Measurements from ENCODE around the gene HES4. TPM values are rescaled to one million over a fixed set of nuclear protein-coding genes. Genes with fewer than 3 reads are reported as not detected.

HES4 gene
- total and polyA plus RNA-seq, 10 of the 15 experiments (the other 5 are each of a cell fraction or from before 2014, with no cell fraction given) = 0.44 to 1.7 (median 0.85) TPM; not detected in 5

DNA sequence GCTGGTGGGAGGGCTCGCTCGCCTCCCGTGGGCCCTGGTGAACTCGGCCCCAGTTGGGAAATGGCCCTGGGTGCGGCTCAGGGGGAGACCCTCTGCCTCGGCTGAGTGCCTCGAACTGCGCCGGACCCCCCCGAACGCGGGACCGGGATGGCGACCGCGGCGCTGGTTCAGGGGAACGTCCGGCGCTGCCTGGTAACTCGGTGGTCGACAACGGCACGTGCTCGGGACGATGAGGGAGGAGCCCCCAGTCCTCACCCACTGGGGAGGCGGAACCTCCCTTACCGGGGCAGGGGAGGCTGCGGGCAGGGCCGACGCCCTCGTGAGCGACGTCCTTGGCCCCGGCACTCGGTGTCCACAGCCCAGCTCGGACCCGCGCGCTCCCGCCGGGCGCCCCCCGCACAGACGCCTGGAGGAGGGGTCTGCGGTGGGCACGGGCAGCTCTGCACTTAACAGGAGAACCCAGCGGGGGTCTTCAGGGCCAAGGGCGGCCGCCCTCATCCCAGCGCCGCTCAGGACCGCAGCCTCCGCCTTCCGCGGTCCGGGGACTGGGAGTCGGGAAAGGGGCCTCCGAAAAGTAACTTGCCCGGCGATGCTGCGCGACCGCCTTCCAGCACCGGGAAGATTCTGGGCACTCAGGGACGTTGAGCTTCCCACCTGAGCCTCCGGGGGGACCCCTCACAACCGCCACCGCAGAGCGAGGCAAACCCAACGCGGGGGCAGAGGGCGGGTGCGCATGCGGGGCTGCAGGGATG lies 1.7 kb downstream of the HES4 start:
- peaks cover 17% of the 10 kb centered on the region for H3K4me1 ChIP-seq (ENCODE audit: control insufficient read depth, insufficient read depth, low read length)
- no peaks in the 10 kb centered on the region for H3K36me3 ChIP-seq (ENCODE audit: control insufficient read depth in 2 of 2, insufficient read depth in 2 of 2, low read length in 1 of 2)
- no peak for ATAC-seq
- no peaks in the 10 kb centered on the region for H3K79me2 ChIP-seq (ENCODE audit: control insufficient read depth, insufficient read depth, low read length)
- no peak overlapping the region for H3K4me3 ChIP-seq
- intact Hi-C loops (cut with micrococcal nuclease; ENCODE audit: unreplicated experiment) (no loop called here), in situ Hi-C loops (cut with MboI) (no loop called here)
- BruUV-seq (replicated peaks) = no TSS peak
- no peak overlapping the region for H3K27ac ChIP-seq (ENCODE audit: control insufficient read depth, insufficient read depth)
- peaks cover 0 to 17% of the 10 kb centered on the region in 2 experiments; a peak in 2 of 4 replicates for H3K27me3 ChIP-seq (replicated peaks in 1 of 2; ENCODE audit: control insufficient read depth in 2 of 2, insufficient read depth in 2 of 2, low read length in 1 of 2)
- TF ChIP-seq SUZ12 (IDR thresholded peaks at IDR 0.05; ENCODE audit: unreplicated experiment) (peak; percentile 61), BHLHE40 (IDR thresholded peaks at IDR 0.05; ENCODE audit: borderline replicate concordance in 1 of 2, low read depth in 2 of 2, low read length in 1 of 2) (peak in 1 of 2 experiments; percentile 45; a peak in 1 of 4 replicates)
- TF ChIP-seq, protein P1, sequence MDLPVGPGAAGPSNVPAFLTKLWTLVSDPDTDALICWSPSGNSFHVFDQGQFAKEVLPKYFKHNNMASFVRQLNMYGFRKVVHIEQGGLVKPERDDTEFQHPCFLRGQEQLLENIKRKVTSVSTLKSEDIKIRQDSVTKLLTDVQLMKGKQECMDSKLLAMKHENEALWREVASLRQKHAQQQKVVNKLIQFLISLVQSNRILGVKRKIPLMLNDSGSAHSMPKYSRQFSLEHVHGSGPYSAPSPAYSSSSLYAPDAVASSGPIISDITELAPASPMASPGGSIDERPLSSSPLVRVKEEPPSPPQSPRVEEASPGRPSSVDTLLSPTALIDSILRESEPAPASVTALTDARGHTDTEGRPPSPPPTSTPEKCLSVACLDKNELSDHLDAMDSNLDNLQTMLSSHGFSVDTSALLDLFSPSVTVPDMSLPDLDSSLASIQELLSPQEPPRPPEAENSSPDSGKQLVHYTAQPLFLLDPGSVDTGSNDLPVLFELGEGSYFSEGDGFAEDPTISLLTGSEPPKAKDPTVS (IDR thresholded peaks at IDR 0.05; ENCODE audit: low read depth, low read length) = no peak
- WGBS (ENCODE audit: insufficient coverage, insufficient replicate concordance, low lambda C conversion rate, missing lambda C conversion rate) = 56% methylated on average over 45 of the region's 75 CpGs
- no peaks in the 10 kb centered on the region for H4K20me1 ChIP-seq (ENCODE audit: control insufficient read depth, insufficient read depth)
- H3K4me2 ChIP-seq (ENCODE audit: control insufficient read depth, insufficient read depth) = no peak overlapping the region
- FAIRE-seq = no peak
- H3K9ac ChIP-seq (ENCODE audit: control insufficient read depth, insufficient read depth, low read length) = no peak overlapping the region
- no peak overlapping the region for H2AFZ ChIP-seq (ENCODE audit: control insufficient read depth, low read depth, low read length)
- SMC1A ChIA-PET (ENCODE audit: uncharacterized antibody, unreplicated experiment) = interaction anchor here (0.7 to 1.3 kb wide), 2 partner anchors 14 to 15 kb away, joined by 3 read pairs; partner anchors contain the start of gene ISG15
- CTCF ChIA-PET = interaction anchor here (1.1 kb wide), 1 partner anchor 14 kb away, joined by 3 read pairs; no protein-coding TSS in a partner anchor
- H3K9me3 ChIP-seq (replicated peaks; ENCODE audit: control insufficient read depth, insufficient read depth, low read length) = peaks cover 2% of the 10 kb centered on the region; the same call in 1 of the 3 replicates
- DNase-seq (ENCODE audit: low read depth, low spot score) = no peak
- RAD21 ChIA-PET (ENCODE audit: unreplicated experiment) = no interaction called here
- POLR2A ChIA-PET = no interaction called here

GRCh38 chr1:997713-997992 lies 2.2 kb downstream of the HES4 start:
- no TSS peak for BruUV-seq (replicated peaks)
- DNase-seq (ENCODE audit: low read depth, low spot score) = no peak
- Histone ChIP-seq H3K27me3 (replicated peaks in 1 of 2; ENCODE audit: control insufficient read depth in 2 of 2, insufficient read depth in 2 of 2, low read length in 1 of 2) (peaks cover 0 to 17% of the 10 kb centered on the region in 2 experiments; a peak in 2 of 4 replicates), H3K27ac (ENCODE audit: control insufficient read depth, insufficient read depth) (no peak overlapping the region), H4K20me1 (ENCODE audit: control insufficient read depth, insufficient read depth) (no peaks in the 10 kb centered on the region), H3K4me1 (ENCODE audit: control insufficient read depth, insufficient read depth, low read length) (peaks cover 22% of the 10 kb centered on the region), H3K4me2 (ENCODE audit: control insufficient read depth, insufficient read depth) (no peak overlapping the region), H3K79me2 (ENCODE audit: control insufficient read depth, insufficient read depth, low read length) (no peaks in the 10 kb centered on the region), H3K9me3 (replicated peaks; ENCODE audit: control insufficient read depth, insufficient read depth, low read length) (peaks cover 3% of the 10 kb centered on the region; the same call in 2 of the 3 replicates), H2AFZ (ENCODE audit: control insufficient read depth, low read depth, low read length) (no peak overlapping the region), H3K9ac (ENCODE audit: control insufficient read depth, insufficient read depth, low read length) (no peak overlapping the region), H3K36me3 (ENCODE audit: control insufficient read depth in 2 of 2, insufficient read depth in 2 of 2, low read length in 1 of 2) (no peaks in the 10 kb centered on the region), H3K4me3 (no peak overlapping the region)
- in situ Hi-C loops (cut with MboI) (no loop called here), intact Hi-C loops (cut with micrococcal nuclease; ENCODE audit: unreplicated experiment) (no loop called here)
- ChIA-PET RAD21 (ENCODE audit: unreplicated experiment) (no interaction called here), SMC1A (ENCODE audit: uncharacterized antibody, unreplicated experiment) (interaction anchor here (0.7 to 1.3 kb wide), 3 partner anchors 13 to 16 kb away, joined by 3 read pairs; partner anchors contain the start of gene ISG15), POLR2A (no interaction called here), CTCF (no interaction called here)
- 56% methylated on average over 2 of the region's 3 CpGs for WGBS (ENCODE audit: insufficient coverage, insufficient replicate concordance, low lambda C conversion rate, missing lambda C conversion rate)
- FAIRE-seq = no peak
- no peak for ATAC-seq
- no peak for TF ChIP-seq IRF4 (IDR thresholded peaks at IDR 0.05; ENCODE audit: low read depth, low read length)
- TF ChIP-seq BCL11A (IDR thresholded peaks at IDR 0.05; ENCODE audit: low read depth, low read length) = no peak
- no peak for TF ChIP-seq ELK1 (IDR thresholded peaks at IDR 0.05; ENCODE audit: low read depth, low read length)
- no peak for TF ChIP-seq EED (IDR thresholded peaks at IDR 0.05; ENCODE audit: low read depth)
- TF ChIP-seq STAT3 (IDR thresholded peaks at IDR 0.05; ENCODE audit: low read depth, low read length) = no peak
- no peak for TF ChIP-seq KDM1A (IDR thresholded peaks at IDR 0.05; ENCODE audit: borderline replicate concordance)
- TF ChIP-seq, protein P1 (IDR thresholded peaks at IDR 0.05; ENCODE audit: low read depth, low read length) = no peak
- TF ChIP-seq RFX5 (IDR thresholded peaks at IDR 0.05; ENCODE audit: low read depth, low read length) = no peak
- no peak for TF ChIP-seq SREBF1 (IDR thresholded peaks at IDR 0.05; ENCODE audit: low read length)
- no peak for TF ChIP-seq MXI1 (IDR thresholded peaks at IDR 0.05; ENCODE audit: low read depth, low read length)
- no peak for TF ChIP-seq SMARCA5 (IDR thresholded peaks at IDR 0.05)
- no peak for TF ChIP-seq SP1 (IDR thresholded peaks at IDR 0.05; ENCODE audit: low read depth, low read length)

Data from GM12878 (cell line).